Measurements from ENCODE around the gene TMEM221.
"Not testable (repeated sequence)": the region's sequence is repeated elsewhere in the genome, so short reads cannot be mapped to it uniquely, and the experiment has no call there.

Gene TMEM221

DNA sequence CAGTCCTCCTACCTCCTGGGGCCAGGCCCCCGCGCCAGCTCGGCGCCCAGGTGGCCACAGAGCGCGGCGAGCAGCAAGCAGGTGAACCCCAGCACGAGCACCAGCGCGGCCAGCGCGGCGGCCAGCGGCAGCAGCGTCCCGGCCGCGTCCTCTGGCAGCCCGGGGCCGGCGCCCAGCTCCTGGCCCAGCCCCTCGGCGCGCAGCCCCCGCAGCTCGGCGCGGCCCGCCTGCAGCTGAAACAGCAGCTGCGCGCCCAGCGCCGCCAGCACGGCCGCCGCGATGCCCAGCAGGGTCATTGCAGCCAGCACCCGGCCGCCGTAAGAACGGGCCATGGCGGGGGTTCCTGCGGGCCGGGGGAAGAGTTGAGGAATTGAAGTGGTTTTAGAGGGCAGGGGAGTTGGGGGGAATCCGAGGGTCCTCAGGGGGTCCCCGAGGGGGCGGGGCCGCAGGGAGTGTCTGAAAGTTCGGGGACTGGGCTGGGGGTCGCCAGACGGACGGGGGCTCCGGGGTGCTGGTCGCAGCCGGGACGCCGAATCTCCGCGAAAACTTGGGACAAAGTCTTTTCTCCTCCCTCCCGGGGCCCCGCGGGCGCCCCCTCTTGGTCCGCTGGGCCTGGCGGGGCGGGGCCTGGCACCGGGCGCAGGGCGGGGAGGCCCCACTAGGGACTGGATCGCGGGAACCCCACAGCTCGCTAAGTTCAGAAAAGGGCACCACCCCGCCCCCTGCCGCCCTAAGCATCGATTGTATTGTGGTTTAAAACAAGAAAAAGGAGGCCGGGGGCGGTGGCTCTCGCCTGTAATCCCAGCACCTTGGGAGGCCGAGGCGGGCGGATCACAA, at the start of gene TMEM221:
Gene TMEM221 (minus strand): TSS at position 538 of the 837 bp plus-strand sequence. CDS start 206 bp downstream, at position 332.
- peak; percentile 59 for DNase-seq

DNA sequence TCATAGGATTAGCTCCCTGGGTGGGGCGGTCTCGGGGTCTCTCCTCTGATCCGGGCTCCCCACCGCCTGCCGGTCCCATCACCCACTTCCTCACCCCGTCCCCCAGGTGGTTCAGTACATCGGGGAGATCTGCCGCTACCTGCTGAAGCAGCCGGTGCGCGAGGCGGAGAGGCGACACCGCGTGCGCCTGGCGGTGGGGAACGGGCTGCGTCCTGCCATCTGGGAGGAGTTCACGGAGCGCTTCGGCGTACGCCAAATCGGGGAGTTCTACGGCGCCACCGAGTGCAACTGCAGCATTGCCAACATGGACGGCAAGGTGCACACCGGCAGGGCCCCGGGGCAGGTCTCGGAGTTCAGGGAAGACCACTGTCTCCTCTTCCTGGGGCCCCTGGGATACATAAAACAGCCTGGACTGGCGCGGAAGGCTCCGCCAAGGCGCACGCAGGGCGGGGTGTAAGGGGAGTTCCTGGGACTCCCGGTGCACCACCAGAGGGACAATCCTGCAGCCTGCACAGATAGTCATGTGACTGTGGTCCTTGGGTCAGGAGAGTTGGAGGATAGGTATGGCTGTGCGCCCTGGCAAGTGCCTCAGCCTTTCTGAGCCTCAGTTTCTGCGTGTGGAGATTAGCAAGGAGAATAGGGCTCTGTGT, 48.8 kb upstream of the TMEM221 start:
- DNase-seq = no peak

- peak; percentile 81 for DNase-seq
These were observed 48.0 kb upstream of the TMEM221 start for GRCh38 chr19:17496337-17496997.

GRCh38 chr19:17495639-17496296, 47.3 kb upstream of the TMEM221 start:
- no peak for DNase-seq

GRCh38 chr19:17491287-17491686, 42.8 kb upstream of the TMEM221 start:
- DNase-seq = no peak

- no peak for DNase-seq
These were observed 41.9 kb upstream of the TMEM221 start for GRCh38 chr19:17490411-17490810.

DNA sequence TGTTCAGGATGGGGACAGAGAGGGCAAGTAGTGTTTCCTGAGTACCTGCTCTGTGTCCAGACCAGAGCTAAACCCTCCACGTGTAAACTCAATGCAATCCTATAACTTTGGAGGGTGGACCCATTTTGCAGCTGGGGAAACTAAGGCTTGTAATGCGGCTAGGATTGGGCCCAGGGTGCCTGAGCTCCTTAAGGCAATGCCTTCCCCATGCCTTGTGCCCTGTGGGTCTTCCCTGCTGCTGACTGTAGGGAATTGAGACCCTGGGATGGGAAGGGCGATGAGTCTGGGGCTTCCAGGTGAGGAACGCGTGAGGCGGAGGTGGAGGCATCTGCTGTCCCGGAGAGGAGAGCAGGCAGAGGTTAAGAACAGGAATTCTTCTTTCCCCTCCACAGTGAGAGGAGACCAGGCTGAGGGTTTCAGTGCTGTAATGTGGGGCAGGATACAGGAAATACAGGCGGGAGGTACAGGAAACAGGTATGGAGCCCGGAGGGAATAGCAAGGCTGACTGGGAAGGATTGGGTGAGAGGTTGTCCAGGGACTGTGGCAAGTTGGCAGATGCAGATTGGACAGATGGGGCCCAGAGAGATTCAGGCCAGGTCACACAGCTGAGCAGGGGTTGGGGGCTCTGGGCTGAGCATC, 41.0 kb upstream of the TMEM221 start:
- DNase-seq = no peak

GRCh38 chr19:17488593-17489391, 40.3 kb upstream of the TMEM221 start:
- DNase-seq = peak; percentile 72

GRCh38 chr19:17487284-17488121, 39.0 kb upstream of the TMEM221 start:
- no peak for DNase-seq

- DNase-seq = no peak
These were observed 38.2 kb upstream of the TMEM221 start for GRCh38 chr19:17486545-17487240.

GRCh38 chr19:17484520-17485185, 36.2 kb upstream of the TMEM221 start:
- no peak for DNase-seq

DNA sequence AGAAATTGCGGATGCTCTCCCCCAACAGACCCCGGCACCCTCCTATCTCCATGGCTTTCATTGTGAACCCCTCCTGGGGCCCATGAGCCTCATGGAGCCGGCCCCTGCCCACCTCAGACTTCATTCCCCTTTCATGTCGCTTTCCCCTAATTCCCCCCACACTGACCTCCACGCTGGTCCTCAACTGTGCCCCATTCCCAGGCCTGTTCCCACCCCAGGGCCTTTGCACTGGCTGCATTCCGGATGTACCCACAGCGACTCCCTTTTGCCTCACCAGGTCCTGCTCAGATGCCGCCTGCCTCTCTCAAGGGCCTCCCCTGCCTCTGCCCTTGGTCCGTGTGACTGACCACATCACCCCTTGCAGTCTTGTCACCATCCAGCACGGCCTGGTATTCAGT, 35.1 kb upstream of the TMEM221 start:
- no peak for DNase-seq

DNA sequence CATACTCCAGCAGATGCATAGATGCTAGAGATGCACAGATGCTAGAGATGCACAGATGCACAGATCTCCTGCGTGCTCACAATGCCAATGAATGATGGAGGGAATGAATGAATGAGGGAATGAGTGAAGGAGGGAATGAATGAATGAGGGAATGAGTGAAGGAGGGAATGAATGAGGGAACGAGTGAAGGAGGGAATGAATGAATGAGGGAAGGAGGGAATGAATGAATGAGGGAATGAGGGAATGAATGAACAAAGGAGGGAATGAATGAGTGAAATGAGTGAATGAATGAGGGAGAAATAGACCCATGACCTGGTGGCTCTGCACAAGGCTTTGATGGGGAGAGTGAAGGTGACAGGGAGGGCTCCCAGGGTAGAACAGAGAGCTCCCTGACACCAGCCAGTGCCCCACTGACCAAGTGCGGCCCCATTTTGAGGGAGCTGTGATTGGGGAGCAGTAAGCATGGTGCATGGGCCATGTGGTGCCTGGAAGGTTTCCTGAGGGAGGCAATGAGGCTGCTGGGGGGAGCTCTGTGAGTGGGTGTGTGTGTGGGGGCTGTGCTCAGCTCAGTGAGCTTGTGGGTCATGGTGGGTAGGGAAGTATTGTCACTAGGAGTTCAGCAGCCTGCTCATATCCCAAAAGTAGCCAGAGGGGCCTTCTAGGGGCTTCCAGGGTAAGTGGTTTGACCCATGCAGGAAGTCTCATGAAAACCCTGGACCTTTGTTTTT, 34.6 kb upstream of the TMEM221 start:
- DNase-seq = no peak

DNA sequence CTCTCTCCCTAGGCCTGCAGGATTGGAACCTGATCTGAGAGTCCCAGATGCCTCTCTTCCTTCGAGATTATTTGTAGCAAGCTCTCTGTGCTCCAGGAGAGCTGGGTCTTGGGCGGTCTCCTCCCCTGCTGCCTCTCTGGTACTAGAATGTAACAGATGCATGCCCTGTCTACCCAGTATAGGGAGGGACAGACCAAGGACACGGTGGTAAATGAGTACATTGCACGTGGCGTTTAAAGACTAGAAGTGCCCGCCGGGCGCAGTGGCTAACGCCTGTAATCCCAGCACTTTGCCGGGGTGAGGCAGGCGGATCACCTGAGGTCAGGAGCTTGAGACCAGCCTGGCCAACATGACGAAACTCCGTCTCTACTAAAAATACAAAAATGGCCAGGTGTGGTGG, 33.5 kb upstream of the TMEM221 start:
- DNase-seq = no peak

- DNase-seq = no peak
These were observed 30.9 kb upstream of the TMEM221 start for GRCh38 chr19:17479325-17479791.

DNA sequence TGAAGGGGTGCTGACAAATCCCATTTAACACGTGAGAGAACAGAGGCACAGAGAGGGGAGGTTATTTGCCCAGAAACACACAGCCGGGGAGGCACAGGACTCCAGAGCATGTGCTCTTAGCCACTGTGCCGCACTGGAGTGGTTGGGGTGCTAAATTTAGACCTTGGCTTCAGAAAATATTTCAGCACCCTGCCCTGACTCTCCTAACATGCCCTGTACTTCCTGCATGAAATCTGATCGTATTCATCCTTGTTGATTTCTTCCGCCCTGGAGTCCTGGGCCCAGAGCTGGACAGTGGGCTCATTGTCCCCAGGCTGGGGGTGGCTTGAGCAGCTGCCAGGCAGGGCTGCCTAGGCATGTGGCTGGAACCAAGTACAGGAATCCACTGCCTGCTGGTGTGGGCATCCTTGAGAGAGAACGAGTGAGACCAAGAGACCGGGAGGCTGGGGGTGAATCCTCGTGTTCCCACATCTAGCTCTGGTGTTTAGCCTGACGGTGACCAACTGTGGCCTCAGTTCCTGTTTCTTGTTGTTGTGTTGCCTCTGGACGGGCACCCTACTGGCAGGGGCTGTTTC, 27.2 kb upstream of the TMEM221 start:
- no peak for DNase-seq

GRCh38 chr19:17475011-17475540, 26.6 kb upstream of the TMEM221 start:
- DNase-seq = not testable (repeated sequence)

GRCh38 chr19:17473041-17473440, 24.6 kb upstream of the TMEM221 start:
- DNase-seq = no peak
